T47D (cell line): Measurements from ENCODE around the gene DARS1.

Experiments used
- DNase-seq, 2 experiments: peaks; one replicate each; pipeline versions ENCODE4 v3.0.0 to v3.0.0-alpha.2; 2011 to 2012; ENCODE audit warnings: low read depth in 1 of 2, low spot score in 1 of 2
- JUND ChIP-seq: IDR thresholded peaks from 2 replicates; pipeline ENCODE4 v1.6.1; 2012; ENCODE audit warnings: low read depth
- in situ Hi-C: cut with HindIII; loops from 2 replicates; pipeline ENCODE4 v1.10.0; 2016; ENCODE audit warnings: low sequenced_read_pairs, low pct_unique_long_range_greater_than_20kb

DARS1 gene

DNA sequence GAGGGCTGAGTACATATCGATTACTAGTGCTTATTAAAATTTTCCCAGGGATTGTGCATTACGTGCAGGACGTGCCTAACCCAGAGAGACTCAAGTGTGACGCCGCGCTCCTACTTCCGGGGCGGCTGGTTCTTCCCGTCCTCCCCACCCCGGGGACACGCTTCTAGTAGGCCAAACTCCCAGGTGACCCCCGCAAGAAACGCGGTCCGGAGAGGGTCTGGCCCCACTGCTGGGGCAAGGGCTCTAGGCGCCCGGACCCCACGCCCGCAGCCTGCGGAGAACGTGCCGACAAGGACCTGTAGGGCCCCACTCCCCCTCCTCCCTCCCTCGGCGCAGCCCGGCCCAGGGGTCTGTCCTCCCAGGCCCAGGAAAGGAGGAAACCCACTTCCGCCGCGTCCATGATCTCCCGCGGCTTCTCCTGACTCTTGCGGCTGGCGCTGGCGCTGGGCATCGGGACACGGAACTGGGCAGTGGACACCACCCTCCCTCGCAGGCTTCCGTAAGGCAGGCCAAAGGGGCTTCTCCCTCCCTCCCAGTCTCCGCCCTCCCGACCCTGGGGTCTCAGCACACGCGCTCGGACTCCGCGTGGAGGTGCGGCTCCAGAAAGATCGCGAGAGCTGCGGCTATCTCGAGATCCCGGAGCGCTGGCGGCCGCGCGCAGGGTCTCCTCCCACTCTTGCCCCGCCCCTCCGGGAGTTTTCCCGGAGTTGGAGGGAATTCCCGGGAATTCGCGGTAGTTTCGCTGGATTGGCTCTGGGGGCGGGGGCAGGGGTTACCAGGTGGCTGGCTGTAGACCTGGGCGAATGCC, at the start of gene DARS1:
DARS1 (minus strand) TSS at position 609 of the 808 bp plus-strand sequence; CDS start at position 451, 158 bp downstream.
- in situ Hi-C loops = no loop called here

GRCh38 chr2:136034629-136035028, 49.2 kb upstream of the DARS1 start:
- in situ Hi-C loops = no loop called here
- no peak for TF ChIP-seq JUND
- no peak for DNase-seq

More for the DNA sequence above, at the start of gene DARS1:
- no peak for TF ChIP-seq JUND
- peak; percentile 54 to 93 for DNase-seq

GRCh38 chr2:136032817-136033535, 47.5 kb upstream of the DARS1 start:
- no peak for TF ChIP-seq JUND
- no peak for DNase-seq
- in situ Hi-C loops = no loop called here

- no peak for TF ChIP-seq JUND
- in situ Hi-C loops = no loop called here
- no peak for DNase-seq
Observed at GRCh38 chr2:136032192-136032591, 46.8 kb upstream of the DARS1 start.

- no peak for DNase-seq
- in situ Hi-C loops = no loop called here
- no peak for TF ChIP-seq JUND
Observed at GRCh38 chr2:136031711-136032110, 46.3 kb upstream of the DARS1 start.

- TF ChIP-seq JUND = no peak
- no peak for DNase-seq
- in situ Hi-C loops = no loop called here
Observed at GRCh38 chr2:136030406-136030805, 45.0 kb upstream of the DARS1 start.

- in situ Hi-C loops = no loop called here
- DNase-seq = no peak
- TF ChIP-seq JUND = no peak
Observed at GRCh38 chr2:136029149-136029548, 43.7 kb upstream of the DARS1 start.

DNA sequence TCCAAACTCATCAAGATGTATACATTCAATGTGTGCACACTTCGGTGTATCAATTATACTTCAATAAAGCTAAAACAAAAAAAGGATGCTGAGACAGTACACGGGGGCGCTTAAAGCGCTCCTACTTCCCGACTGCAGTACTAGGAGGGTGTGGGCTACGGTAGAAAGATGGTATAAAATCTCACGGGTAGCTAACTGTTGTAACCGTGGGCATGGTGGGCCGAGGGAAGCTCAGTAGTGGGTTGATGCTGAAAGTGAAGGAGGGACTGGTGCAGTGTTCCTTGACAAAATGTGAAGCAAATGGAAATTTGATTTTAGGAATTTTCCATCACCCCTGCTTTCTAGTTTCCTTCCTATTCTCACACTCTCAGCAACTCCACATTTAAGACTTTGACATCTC, 42.6 kb upstream of the DARS1 start:
- DNase-seq = no peak
- TF ChIP-seq JUND = no peak
- in situ Hi-C loops = no loop called here

DNA sequence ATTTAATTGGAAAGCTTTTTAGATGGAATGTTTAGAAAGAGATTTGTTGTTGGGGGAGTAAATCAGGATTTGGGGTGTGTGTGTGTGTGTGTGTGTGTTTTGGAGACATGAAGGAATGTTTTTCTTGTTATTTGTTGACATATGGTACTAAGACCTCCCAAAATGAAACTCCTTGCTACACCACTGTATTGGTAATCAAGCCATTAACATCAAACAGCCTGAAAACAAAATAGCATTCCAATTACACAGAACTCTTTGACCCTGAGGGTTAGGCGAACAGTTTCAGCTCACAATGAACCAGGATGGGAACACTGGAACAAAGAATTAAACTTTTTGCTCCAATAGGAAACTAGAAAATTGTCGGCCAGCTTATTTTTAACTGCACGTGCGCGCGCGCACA, 41.7 kb upstream of the DARS1 start:
- no peak for TF ChIP-seq JUND
- in situ Hi-C loops = no loop called here
- no peak for DNase-seq

DNA sequence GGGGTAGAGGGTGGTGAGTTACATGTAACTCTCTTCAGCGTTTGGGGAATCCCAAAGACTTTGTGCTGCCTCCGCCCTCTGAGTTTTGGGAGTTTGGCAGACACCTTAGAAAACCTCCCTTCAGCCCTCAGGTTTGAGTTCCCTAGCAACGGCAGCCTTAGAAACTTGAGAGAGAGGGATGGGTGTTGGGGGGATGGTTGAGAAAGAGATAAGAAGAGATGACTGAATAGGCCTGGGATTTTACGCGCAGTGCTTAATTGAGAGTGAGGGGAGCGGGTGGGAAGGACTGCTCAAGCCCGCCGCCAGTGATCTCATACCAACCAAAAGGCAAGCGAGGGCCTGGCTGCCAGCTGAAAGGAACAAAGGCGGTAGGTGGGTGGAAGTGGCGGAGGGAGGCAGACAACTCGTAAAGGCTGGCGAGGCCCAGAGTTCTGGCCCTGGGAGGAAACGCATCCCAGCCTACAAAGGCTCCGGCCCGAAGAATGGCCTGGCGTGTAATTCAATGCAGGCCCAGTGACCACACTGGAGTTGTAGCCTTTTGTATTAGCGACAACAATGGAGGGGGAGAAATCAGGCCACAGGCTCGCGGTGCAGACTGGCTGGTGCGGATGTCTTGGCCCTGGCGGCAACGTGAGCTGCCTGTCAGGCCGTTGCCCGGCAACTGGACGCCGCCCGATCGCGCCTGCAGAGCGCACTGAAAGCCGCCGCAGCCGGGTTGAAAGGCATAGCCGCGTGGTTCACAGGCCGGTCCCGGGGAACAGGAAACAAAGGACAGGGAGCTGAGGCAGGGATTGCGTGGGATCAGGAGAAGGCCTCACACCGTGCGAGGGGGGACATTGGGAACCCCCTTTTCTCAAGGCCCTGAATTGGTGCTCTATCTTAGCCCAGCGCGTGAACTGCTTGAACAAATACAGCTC, 39.9 kb upstream of the DARS1 start:
- no peak for TF ChIP-seq JUND
- in situ Hi-C loops = no loop called here
- DNase-seq = no peak

GRCh38 chr2:136024616-136025015, 39.2 kb upstream of the DARS1 start:
- in situ Hi-C loops = no loop called here
- DNase-seq = no peak
- TF ChIP-seq JUND = no peak

DNA sequence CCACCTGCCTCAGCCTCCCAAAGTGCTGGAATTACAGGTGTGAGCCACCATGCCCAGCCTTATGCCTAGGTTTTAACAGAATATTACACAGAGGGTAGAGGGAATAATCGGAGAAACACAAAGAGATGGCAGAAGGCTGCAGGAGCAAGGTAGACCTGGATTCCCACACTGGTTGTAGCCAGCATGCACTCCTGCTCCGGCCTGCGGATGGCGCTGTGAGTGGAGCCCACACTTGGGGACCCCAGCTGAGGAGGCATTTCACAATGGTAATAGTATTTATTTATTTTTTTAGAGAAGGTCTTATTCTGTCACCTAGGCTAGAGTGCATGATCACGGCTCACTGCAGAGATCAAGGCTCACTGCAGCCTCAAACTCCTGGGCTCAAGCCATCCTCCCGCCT, 38.8 kb upstream of the DARS1 start:
- no peak for TF ChIP-seq JUND
- no peak for DNase-seq
- in situ Hi-C loops = no loop called here
